OCI-LY3 (cell line): ENCODE results near the gene GABRB2.

ENCODE experiments used
- EZH2phosphoT487 ChIP-seq: fragments of 200-600 bp; shearing (Covaris generic); IDR thresholded peaks from 2 replicates; pipeline ENCODE4 v1.6.1; 2018; ENCODE audit warnings: antibody characterized with exemption, mixed run types, low read depth
- TF ChIP-seq, protein P1 (sequence below): fragments of 200-600, 300-600 bp; sonication (generic); IDR thresholded peaks from 2 replicates; pipeline ENCODE4 v1.5.1; 2014; ENCODE audit warnings: antibody characterized with exemption, low read length, low read depth

DNA sequence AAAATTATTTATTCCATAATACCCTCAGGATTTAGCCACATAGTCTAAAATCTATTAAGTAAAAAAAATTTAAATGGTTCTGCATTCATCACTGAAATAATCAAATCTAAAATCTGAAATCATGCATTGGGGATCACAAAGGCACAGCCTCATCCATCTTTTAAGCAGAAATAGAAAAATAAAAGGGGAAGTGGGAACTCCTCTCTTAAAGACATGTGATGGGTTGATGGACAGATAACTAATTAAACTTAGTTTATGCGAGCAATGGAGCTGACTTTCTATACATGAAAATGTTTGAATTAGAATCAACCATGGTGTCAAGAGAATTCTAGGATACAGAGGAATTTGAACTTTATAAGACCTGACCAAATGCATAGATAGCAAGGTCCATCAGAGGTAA lies 170.5 kb downstream of the GABRB2 start:
- TF ChIP-seq, protein P1, sequence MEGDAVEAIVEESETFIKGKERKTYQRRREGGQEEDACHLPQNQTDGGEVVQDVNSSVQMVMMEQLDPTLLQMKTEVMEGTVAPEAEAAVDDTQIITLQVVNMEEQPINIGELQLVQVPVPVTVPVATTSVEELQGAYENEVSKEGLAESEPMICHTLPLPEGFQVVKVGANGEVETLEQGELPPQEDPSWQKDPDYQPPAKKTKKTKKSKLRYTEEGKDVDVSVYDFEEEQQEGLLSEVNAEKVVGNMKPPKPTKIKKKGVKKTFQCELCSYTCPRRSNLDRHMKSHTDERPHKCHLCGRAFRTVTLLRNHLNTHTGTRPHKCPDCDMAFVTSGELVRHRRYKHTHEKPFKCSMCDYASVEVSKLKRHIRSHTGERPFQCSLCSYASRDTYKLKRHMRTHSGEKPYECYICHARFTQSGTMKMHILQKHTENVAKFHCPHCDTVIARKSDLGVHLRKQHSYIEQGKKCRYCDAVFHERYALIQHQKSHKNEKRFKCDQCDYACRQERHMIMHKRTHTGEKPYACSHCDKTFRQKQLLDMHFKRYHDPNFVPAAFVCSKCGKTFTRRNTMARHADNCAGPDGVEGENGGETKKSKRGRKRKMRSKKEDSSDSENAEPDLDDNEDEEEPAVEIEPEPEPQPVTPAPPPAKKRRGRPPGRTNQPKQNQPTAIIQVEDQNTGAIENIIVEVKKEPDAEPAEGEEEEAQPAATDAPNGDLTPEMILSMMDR, result no peak
- no peak for TF ChIP-seq EZH2phosphoT487
